C4-2B (cell line): ENCODE results near the gene TBX4.

Experiments
- H3K27ac ChIP-seq: fragments of 450-650 bp; 2 replicates; pipeline ENCODE4 v1.5.1; 2017
- ZFX ChIP-seq: fragments of 450-650 bp; IDR thresholded peaks from 2 replicates; pipeline ENCODE4 v1.6.1; 2017
- TF ChIP-seq, protein P1 (sequence below): fragments of 450-650 bp; conservative IDR thresholded peaks from 2 replicates; pipeline ENCODE4 v1.5.1; 2017; ENCODE audit warnings: mild to moderate bottlenecking

TBX4 gene

DNA sequence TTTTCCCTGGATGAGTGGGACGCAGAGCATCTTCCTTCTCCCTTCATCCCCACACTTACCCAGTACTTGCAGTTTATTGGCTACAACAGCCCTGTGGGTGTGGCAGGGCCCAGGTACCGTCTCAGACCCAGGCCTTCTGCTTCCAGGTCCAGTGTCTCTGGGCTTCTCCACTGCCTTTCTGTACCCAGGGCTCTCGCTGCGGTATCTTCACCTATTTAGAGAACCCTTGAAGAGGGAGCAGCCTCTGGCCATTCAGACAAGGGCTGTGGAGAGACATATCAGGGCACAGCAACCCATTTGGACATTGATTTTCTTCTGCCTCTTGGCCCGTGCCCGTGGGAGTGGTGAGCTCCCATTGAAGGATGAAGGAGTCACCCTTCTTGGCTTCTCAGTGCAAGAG lies 17.3 kb downstream of the TBX4 start:
- no peak overlapping the region for H3K27ac ChIP-seq
- no peak for TF ChIP-seq ZFX
- TF ChIP-seq, protein P1, sequence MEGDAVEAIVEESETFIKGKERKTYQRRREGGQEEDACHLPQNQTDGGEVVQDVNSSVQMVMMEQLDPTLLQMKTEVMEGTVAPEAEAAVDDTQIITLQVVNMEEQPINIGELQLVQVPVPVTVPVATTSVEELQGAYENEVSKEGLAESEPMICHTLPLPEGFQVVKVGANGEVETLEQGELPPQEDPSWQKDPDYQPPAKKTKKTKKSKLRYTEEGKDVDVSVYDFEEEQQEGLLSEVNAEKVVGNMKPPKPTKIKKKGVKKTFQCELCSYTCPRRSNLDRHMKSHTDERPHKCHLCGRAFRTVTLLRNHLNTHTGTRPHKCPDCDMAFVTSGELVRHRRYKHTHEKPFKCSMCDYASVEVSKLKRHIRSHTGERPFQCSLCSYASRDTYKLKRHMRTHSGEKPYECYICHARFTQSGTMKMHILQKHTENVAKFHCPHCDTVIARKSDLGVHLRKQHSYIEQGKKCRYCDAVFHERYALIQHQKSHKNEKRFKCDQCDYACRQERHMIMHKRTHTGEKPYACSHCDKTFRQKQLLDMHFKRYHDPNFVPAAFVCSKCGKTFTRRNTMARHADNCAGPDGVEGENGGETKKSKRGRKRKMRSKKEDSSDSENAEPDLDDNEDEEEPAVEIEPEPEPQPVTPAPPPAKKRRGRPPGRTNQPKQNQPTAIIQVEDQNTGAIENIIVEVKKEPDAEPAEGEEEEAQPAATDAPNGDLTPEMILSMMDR = no peak

DNA sequence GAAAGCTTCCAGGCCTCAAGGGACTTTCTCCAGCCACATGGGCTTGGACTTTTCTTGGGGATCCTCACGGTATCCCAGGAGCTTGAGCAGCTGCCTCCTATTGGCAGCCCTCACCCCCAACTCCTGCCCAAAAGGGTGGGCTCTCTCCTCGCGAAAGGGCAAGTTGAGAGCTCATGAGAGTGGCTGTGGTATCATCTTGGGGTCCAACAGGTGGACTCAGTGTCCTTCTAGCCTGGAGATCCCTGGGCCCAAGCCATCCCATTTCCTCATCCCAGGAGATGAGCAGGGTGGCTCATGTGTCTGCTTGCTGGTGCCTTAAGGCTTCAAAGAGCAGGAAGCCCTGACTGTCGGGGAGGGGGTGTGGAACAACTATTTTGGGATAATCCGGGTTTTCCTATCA lies 17.7 kb downstream of the TBX4 start:
- no peak overlapping the region for H3K27ac ChIP-seq
- TF ChIP-seq, protein P1 = no peak
- no peak for TF ChIP-seq ZFX

DNA sequence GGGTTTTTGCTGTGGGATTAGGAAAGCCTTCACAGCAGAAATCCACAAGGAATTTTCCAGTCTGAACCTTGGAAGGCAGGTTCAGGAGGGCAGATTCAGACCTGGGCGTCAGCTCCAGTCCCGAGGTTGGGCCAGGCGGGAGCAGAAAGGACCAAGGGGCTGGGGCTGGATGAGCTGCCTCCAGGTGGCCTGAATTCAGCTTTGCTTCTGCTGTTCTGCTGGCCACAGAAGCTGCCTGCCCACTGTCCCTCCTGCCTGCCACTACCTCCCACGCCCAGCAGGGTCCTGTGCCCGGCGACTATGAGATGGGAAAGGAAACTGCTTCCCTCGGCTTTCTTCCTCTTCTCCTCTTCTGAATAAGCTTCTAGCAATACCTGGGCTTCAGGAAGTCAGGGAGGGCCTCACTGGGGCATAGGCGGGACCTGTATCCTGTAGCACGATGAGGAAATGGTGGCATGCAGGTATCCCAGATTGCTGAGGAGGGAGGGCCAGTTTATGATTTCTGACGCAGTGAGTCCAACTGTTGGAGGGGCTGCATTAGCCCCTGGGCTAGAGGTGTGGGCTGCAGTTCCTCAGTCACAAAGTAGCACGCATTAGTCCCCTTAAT lies 18.4 kb downstream of the TBX4 start:
- TF ChIP-seq, protein P1 = no peak
- H3K27ac ChIP-seq = no peak overlapping the region

DNA sequence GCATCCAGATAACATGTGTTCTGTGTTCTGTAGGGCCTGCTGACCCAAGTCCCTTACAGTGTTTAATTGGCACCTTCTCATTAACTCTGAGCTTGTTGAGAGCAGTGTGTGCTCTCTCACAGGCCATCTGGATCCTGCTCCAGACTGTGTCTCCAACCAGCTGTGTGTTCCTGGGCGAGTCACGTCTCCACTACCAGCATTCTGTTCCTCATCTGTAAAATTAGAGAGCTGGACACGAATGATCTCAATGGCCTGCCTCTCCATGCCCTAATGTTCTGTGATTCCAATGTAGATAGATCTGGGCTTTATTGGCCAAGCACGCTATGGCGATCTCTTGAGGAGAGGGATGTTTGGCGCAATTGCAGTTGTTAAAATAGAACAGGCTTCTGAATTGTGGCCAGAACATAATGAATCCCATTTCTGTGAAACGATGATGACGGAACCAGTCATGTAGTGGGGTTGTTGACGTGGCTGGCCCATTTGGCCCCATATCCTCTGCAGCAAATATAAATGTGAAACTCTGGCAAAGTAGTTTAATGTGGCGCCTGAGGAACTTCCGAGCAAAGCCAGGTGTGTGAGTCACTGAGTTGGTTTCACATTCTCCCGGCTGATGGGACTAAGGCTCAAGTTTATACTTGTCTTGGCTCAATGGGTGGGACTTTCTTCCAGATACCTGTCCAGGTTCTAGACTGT lies 22.2 kb downstream of the TBX4 start:
- H3K27ac ChIP-seq = no peak overlapping the region
- TF ChIP-seq, protein P1 = no peak
- no peak for TF ChIP-seq ZFX

DNA sequence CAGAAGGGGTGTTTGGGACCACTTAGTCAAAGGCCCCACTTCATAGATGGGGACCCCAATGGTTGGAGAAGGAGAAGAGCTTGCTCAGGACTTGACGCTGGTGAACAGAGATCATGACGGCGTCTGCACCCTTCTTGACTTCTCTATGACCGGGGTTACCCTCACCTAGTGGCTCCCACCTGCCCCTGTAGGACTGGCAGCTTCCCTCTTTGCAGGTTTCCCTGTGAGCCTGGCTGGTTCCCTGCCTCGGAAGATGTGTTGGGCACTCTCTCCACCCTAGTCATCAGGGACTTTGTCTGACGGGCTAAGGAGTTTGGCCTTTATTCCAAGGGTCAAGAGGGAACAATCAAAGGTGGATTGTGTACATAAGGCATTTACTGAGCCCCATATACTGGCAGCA lies 22.7 kb downstream of the TBX4 start:
- TF ChIP-seq, protein P1 = no peak
- TF ChIP-seq ZFX = no peak
- no peak overlapping the region for H3K27ac ChIP-seq

DNA sequence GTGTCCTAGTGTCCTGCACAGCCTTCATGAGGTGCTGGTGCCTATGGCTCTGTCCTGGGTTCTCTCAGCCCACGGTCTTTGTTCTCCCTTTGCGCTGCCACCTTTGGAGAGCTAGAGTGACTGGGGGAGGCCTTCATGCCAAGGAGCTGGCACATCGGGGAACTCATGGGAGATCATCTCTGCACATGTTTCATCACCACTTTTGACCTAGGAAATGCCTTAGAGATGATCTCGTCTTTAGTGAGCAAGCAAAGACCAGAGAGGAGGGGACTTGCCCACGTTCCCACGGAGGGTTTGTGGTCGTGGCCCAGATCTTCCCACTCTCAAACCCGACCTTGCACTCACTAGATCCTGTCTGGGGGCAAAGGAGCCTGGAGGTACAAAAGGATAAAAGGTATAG lies 23.5 kb downstream of the TBX4 start:
- no peak for TF ChIP-seq ZFX
- TF ChIP-seq, protein P1 = no peak

DNA sequence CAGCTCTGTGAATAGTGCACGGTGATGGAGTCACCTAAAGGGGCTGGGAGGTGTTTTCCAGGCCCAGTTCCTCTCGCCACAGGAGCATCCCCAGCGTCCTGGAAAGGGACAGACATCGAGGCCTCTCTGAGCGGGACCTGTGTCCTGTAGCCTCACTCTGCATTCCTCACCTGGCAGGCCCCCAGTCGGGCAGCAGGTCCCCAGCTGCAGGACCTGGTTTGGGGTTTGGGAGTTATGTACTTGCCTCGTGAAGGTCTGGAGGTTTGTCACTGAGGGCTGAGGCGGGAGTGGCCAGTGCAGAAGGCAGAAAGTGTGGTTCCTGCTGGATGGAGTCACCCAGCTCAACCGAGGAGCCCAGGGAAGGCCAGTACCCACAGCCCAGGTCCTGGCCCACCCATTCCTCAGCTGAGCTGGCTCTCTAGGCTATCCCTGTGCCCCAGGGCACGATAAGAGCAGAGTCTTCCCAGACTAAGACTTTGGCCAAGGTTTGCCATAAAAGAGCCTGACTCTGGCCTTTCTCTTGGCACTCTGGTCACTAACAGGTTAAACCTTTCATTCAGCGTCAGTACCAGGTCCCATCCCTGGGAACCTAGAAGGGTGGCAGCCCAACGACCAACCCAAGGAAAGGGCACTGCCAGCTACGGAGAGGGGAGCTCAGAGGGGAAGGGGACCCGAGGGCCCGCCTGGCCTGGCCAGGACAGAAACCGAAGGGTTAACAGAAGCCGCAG lies 24.4 kb downstream of the TBX4 start:
- H3K27ac ChIP-seq = no peak overlapping the region
- TF ChIP-seq, protein P1 = no peak

More for the DNA sequence above, 23.5 kb downstream of the TBX4 start:
- no peak overlapping the region for H3K27ac ChIP-seq
